Measurements from ENCODE around the gene MISP. TPM values are rescaled to one million over a fixed set of nuclear protein-coding genes. Genes with fewer than 3 reads are reported as not detected.

MISP gene
- total and polyA plus RNA-seq, 4 donors, result 0.40 to 0.66 (median 0.42) TPM

DNA sequence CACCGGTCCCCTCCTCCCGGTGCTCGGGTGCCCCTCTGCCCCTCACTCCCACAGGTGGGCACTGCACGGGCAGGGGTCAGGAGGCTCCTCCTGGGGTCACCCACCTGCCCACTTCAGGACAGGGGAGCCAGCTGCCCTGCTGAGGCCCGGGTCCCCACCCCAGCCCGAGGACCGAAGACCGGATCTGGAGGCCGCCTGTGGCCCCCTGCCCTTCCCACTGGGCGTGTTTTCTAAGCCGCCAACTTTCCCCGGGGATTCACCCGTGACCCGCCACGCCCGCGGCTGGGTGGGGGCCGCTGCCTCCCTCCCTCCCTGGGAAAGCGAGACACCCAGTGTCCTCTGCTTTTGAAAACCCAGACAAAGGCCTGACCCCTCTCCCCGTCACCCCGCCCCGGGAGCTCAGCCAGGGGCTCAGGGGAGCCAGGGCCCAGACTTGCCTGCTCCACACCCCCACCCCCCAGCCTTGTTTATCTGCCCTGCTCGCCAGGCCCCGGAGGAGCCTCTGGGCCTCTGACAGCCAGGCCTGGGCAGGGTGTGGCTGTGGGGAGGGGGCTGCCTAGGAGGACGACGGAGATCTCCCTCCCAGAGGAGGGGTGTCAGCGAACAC, 40.8 kb upstream of the MISP start:
- DNase-seq (ENCODE audit: low read depth in 4 of 6, low spot score in 6 of 6), result peak in 2 of 6 donors; percentile 32 to 56
- Histone ChIP-seq H3K27me3 (ENCODE audit: control insufficient read depth, insufficient read depth, low read length) (no peaks in the 10 kb centered on the region), H3K9me3 (ENCODE audit: control insufficient read depth, insufficient read depth, low read length) (no peaks in the 10 kb centered on the region), H3K4me1 (ENCODE audit: control insufficient read depth, insufficient read depth, low read length) (peaks cover 30% of the 10 kb centered on the region), H3K4me3 (ENCODE audit: low read depth, low read length) (peak overlapping the region; percentile 64), H3K36me3 (ENCODE audit: control insufficient read depth, insufficient read depth, low read length) (peaks cover 25% of the 10 kb centered on the region), H3K27ac (ENCODE audit: low read depth, low read length) (peak overlapping the region; percentile 79)
- under 1% methylated on average over 19 of the region's 27 CpGs for WGBS (ENCODE audit: insufficient coverage)

DNA sequence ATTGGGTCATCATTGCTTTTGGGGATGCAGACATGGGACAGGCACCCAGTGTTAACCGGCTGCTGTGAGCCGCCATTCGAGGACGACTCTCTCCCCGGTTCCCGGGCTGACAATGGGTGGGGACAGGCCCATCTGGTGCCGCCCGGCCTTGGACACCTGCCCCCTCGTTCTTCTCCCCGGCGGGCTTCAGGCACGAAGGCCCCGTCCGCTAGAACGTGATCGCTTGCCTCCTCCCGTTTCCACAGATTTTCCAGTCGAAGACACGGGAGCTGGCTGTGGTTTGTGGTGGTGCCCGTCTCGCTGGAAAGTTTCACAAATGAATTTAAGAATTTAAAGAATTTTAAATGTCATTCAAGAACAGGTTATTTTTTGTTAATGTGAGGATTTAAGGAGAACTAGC, 40.1 kb upstream of the MISP start:
- Histone ChIP-seq H3K4me1 (ENCODE audit: control insufficient read depth, insufficient read depth, low read length) (peaks cover 30% of the 10 kb centered on the region), H3K27ac (ENCODE audit: low read depth, low read length) (peak overlapping the region; percentile 79), H3K4me3 (ENCODE audit: low read depth, low read length) (peak overlapping the region; percentile 64), H3K36me3 (ENCODE audit: control insufficient read depth, insufficient read depth, low read length) (peaks cover 29% of the 10 kb centered on the region), H3K9me3 (ENCODE audit: control insufficient read depth, insufficient read depth, low read length) (peaks cover 2% of the 10 kb centered on the region), H3K27me3 (ENCODE audit: control insufficient read depth, insufficient read depth, low read length) (no peaks in the 10 kb centered on the region)
- WGBS (ENCODE audit: insufficient coverage), result 23% methylated on average over 14 of the region's 21 CpGs
- peak in 2 of 6 donors; percentile 28 to 47 for DNase-seq (ENCODE audit: low read depth in 4 of 6, low spot score in 6 of 6)

DNA sequence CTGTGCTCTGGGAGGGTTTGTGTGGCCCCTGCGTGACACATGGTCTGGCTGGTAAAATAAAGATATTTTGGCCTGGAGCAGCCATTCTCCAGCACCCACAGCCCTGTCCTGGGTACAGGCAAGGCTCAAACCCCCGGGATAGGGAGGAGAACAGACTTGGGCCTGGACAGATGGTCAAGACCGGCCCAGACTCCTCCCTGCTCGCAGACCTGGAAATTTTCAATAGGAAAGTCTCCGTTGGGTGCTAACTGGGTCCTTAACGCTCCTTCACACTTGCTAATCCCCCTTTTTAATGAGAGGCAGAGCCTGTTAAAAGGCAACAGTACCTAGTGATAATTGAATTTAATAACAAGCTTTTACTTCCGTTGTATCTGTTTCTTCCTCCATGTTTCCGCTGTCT, 39.7 kb upstream of the MISP start:
- Histone ChIP-seq H3K27ac (ENCODE audit: low read depth, low read length) (peak overlapping the region; percentile 10), H3K27me3 (ENCODE audit: control insufficient read depth, insufficient read depth, low read length) (no peaks in the 10 kb centered on the region), H3K9me3 (ENCODE audit: control insufficient read depth, insufficient read depth, low read length) (peaks cover 2% of the 10 kb centered on the region), H3K4me1 (ENCODE audit: control insufficient read depth, insufficient read depth, low read length) (peaks cover 30% of the 10 kb centered on the region), H3K4me3 (ENCODE audit: low read depth, low read length) (no peak overlapping the region), H3K36me3 (ENCODE audit: control insufficient read depth, insufficient read depth, low read length) (peaks cover 31% of the 10 kb centered on the region)
- 42% methylated on average over 4 of the region's 8 CpGs for WGBS (ENCODE audit: insufficient coverage)
- DNase-seq (ENCODE audit: low read depth in 4 of 6, low spot score in 6 of 6), result peak in 1 of 6 donors; percentile 34

DNA sequence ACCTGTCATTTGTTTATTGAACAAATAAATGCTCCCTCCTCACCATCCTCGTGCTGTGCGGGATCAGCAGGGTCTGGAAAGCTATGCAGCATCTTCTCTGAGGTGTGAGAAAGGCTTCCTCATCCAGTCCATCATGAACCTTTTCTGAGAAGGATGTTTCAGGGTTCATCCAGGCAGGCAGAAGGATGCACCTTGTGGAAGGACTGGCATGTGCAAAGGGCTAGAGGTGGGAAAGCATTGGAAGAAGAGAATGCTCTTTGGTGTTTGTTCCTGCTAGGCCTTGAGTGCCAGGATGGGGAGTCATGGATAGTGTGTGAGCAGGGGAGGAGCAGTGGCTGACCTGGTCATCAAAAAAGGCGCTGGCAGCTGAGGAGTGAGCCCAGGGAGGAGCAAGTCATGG, 35.6 kb upstream of the MISP start:
- 95% methylated on average over 1 of the region's 3 CpGs for WGBS (ENCODE audit: insufficient coverage)
- peaks cover 2% of the 10 kb centered on the region for H3K9me3 ChIP-seq (ENCODE audit: control insufficient read depth, insufficient read depth, low read length)
- H3K27ac ChIP-seq (ENCODE audit: low read depth, low read length), result no peak overlapping the region

DNA sequence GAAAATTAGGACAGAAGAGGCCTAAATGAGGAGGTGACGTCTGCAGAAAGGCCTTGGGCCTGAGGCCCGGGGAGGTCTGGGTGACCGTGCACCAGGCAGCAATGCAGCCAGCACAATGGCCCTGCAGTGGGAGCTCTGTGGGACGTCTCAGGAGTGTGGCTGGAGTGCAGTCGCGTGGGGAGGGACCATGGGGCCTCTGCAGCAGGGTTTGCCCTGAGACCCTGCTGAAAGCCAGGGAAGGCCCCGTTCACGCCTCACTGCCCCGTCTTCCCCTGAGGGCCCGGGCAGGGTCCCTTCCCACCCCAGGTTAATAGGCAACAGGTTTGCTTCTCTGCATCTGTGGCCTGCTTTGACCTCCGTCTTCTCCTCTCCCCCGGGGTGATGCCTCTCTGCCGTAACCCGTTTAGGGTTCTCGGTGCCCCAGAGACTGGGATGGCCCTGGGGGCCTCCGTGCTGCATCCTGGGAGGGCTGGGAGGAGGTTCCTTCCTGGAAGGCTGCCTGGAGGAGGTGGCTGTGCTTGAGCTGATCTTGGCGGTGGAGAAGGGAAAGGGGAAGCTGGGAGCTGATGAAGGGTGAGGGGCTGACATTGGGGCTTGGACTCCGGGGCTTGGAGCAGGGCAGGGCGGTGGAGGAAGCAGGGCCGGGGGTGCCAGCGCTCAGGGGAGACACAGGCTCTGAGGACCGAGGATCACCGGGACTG, 32.5 kb upstream of the MISP start:
- no peaks in the 10 kb centered on the region for H3K27me3 ChIP-seq (ENCODE audit: control insufficient read depth, insufficient read depth, low read length)
- 29% methylated on average over 16 of the region's 23 CpGs for WGBS (ENCODE audit: insufficient coverage)
- no peak for DNase-seq (ENCODE audit: low read depth in 4 of 6, low spot score in 6 of 6)
- H3K4me3 ChIP-seq (ENCODE audit: low read depth, low read length), result no peak overlapping the region
- peaks cover 2% of the 10 kb centered on the region for H3K9me3 ChIP-seq (ENCODE audit: control insufficient read depth, insufficient read depth, low read length)
- peak overlapping the region; percentile 81 for H3K27ac ChIP-seq (ENCODE audit: low read depth, low read length)
- H3K36me3 ChIP-seq (ENCODE audit: control insufficient read depth, insufficient read depth, low read length), result peaks cover 39% of the 10 kb centered on the region
- H3K4me1 ChIP-seq (ENCODE audit: control insufficient read depth, insufficient read depth, low read length), result peaks cover 44% of the 10 kb centered on the region

More for the DNA sequence above, 35.6 kb upstream of the MISP start:
- H3K27me3 ChIP-seq (ENCODE audit: control insufficient read depth, insufficient read depth, low read length), result no peaks in the 10 kb centered on the region
- no peak for DNase-seq (ENCODE audit: low read depth in 4 of 6, low spot score in 6 of 6)
- H3K4me1 ChIP-seq (ENCODE audit: control insufficient read depth, insufficient read depth, low read length), result peaks cover 42% of the 10 kb centered on the region
- H3K4me3 ChIP-seq (ENCODE audit: low read depth, low read length), result no peak overlapping the region
- peaks cover 38% of the 10 kb centered on the region for H3K36me3 ChIP-seq (ENCODE audit: control insufficient read depth, insufficient read depth, low read length)

DNA sequence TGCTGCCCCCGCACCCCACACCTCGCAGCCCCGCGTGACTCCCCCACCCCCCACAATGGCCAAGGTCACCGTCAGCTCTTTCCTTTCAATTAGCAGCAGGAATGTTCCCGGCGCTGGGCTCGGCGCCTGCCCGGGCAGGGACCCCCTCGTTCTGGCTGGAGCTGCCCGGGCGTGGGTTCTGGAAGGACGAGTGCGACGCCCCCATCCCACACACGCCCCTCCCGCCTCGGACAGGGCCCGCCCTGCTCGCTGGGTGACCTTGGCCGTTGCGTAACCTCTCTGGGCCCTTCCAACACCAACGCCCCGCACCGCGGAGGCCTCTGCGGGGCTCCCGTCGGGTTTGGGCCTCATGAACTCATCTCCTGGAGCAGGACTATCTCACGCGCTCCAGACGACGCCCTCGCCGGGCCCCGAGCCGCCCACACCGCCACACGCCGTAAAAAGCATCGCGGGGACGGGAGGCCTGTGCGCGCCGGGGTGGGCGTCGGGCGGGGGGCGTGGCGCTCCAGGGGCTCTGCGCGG, 31.9 kb upstream of the MISP start:
- 13% methylated on average over 49 of the region's 54 CpGs for WGBS (ENCODE audit: insufficient coverage)

DNA sequence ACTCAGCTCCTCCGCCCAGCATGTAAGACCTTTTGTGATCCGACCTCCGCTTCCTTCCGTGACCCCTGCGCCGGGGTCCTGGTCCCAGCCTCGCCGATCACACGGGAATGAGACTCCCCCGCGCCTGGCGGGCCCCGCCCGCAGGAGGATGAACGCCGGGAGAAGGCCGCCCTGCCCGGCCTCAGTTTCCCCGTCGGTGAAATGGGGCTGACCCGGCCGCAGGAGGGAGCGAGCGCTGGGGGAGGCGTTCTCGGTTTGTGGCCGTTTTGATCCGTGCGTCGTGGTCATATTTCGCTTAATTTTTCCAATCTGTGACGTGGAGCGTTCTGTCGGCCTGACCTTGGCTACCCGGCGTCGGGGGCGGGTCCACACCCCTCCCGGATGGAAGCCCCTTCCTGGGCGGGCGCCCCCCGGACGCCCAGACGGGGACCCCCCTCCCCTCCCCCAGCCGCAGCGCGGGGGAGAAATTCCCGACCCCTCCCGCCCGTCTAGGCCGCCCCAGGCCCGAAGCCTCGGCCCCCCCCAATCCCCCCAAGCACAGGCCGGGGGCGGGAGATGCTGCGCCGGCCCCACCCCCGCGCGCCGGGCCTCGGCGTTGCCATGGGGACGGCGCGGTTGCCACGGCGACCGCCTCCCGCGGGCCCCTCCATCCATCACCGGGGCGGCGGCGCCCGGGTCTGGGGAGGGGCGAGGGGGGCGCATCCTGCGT, 31.1 kb upstream of the MISP start:
- 13% methylated on average over 40 of the region's 79 CpGs for WGBS (ENCODE audit: insufficient coverage)
- peaks cover 44% of the 10 kb centered on the region for H3K4me1 ChIP-seq (ENCODE audit: control insufficient read depth, insufficient read depth, low read length)
- H3K27ac ChIP-seq (ENCODE audit: low read depth, low read length), result peak overlapping the region; percentile 81

More for the DNA sequence above, 31.9 kb upstream of the MISP start:
- Histone ChIP-seq H3K27ac (ENCODE audit: low read depth, low read length) (peak overlapping the region; percentile 81), H3K9me3 (ENCODE audit: control insufficient read depth, insufficient read depth, low read length) (peaks cover 2% of the 10 kb centered on the region), H3K4me1 (ENCODE audit: control insufficient read depth, insufficient read depth, low read length) (peaks cover 44% of the 10 kb centered on the region), H3K4me3 (ENCODE audit: low read depth, low read length) (no peak overlapping the region), H3K27me3 (ENCODE audit: control insufficient read depth, insufficient read depth, low read length) (no peaks in the 10 kb centered on the region), H3K36me3 (ENCODE audit: control insufficient read depth, insufficient read depth, low read length) (peaks cover 45% of the 10 kb centered on the region)
- DNase-seq (ENCODE audit: low read depth in 4 of 6, low spot score in 6 of 6), result peak in 1 of 6 donors; percentile 66

DNA sequence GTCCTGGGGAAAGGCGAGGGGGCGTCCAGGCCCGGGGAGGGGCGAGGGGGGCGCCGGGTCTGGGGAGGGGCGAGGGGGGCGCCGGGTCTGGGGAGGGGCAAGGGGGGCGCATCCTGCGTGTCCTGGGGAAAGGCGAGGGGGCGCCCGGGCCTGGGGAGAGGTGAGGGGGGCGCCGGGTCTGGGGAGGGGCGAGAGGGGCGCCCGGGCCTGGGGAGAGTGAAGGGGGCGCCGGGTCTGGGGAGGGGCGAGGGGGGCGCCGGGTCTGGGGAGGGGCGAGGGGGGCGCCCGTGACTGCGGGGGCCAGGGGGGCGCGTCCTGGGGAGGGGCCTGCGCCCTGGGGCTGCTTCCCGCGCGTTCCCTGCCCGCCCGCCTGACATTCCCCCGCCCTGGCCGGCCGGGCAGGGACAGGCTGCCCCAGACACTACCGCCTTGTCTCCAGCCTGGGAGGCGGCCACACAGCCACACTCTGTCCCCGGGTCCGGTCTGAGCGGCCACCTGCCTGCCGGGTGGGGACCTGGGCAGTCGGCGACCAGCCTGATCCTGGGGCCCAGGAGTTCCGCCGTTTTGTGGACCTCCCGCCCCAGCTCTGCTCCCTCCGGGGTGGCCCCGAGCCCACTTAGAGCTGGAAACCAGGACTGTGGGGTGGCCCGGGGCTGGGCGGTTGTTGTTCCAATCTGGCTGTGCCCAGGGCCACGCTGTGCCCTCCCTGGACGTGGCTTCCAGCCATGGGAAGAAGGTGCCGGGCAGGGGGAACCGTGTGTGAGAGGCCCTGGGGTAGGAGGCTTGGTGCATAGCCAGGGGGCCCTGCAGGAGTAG, 30.4 kb upstream of the MISP start:
- Histone ChIP-seq H3K27me3 (ENCODE audit: control insufficient read depth, insufficient read depth, low read length) (no peaks in the 10 kb centered on the region), H3K9me3 (ENCODE audit: control insufficient read depth, insufficient read depth, low read length) (no peaks in the 10 kb centered on the region), H3K36me3 (ENCODE audit: control insufficient read depth, insufficient read depth, low read length) (peaks cover 51% of the 10 kb centered on the region), H3K4me3 (ENCODE audit: low read depth, low read length) (peak overlapping the region; percentile 32), H3K4me1 (ENCODE audit: control insufficient read depth, insufficient read depth, low read length) (peaks cover 44% of the 10 kb centered on the region), H3K27ac (ENCODE audit: low read depth, low read length) (peak overlapping the region; percentile 88)
- peak in 2 of 6 donors; percentile 60 to 72 for DNase-seq (ENCODE audit: low read depth in 4 of 6, low spot score in 6 of 6)
- 4% methylated on average over 25 of the region's 58 CpGs for WGBS (ENCODE audit: insufficient coverage)

More for the DNA sequence above, 31.1 kb upstream of the MISP start:
- peak overlapping the region; percentile 18 for H3K4me3 ChIP-seq (ENCODE audit: low read depth, low read length)
- no peaks in the 10 kb centered on the region for H3K27me3 ChIP-seq (ENCODE audit: control insufficient read depth, insufficient read depth, low read length)
- H3K9me3 ChIP-seq (ENCODE audit: control insufficient read depth, insufficient read depth, low read length), result peaks cover 2% of the 10 kb centered on the region
- DNase-seq (ENCODE audit: low read depth in 4 of 6, low spot score in 6 of 6), result peak in 2 of 6 donors; percentile 84
- peaks cover 48% of the 10 kb centered on the region for H3K36me3 ChIP-seq (ENCODE audit: control insufficient read depth, insufficient read depth, low read length)

DNA sequence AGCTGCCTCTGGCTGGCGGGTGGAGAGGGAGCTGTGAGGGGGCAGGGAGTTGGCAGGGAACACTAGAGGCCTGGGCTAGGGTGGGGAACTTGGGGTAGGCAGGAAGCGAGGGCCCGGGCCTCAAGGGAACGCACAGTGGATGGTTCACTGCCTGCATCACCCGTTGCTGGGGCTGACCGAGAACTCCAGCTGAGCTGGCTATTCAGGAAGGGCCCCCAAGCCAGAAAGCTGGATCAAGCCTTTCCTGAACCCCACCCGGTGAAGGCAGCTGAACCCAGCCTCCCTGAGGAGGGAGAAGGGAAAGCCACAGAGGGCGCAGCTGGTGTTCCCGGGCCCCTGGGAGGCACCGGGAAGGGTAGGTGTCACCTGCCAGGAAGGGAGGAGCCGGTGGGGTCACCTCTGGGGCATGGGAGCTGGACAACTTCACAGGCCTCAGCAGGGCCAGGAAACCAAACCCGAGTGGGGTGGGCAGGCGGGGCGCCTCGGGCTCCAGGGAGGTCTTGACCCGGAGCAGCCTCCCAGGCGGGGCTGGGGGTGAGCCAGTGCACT, 28.3 kb upstream of the MISP start:
- peaks cover 67% of the 10 kb centered on the region for H3K36me3 ChIP-seq (ENCODE audit: control insufficient read depth, insufficient read depth, low read length)
- no peak overlapping the region for H3K4me3 ChIP-seq (ENCODE audit: low read depth, low read length)
- DNase-seq (ENCODE audit: low read depth in 4 of 6, low spot score in 6 of 6), result no peak
- no peak overlapping the region for H3K27ac ChIP-seq (ENCODE audit: low read depth, low read length)
- H3K9me3 ChIP-seq (ENCODE audit: control insufficient read depth, insufficient read depth, low read length), result no peaks in the 10 kb centered on the region
- H3K4me1 ChIP-seq (ENCODE audit: control insufficient read depth, insufficient read depth, low read length), result peaks cover 37% of the 10 kb centered on the region
- H3K27me3 ChIP-seq (ENCODE audit: control insufficient read depth, insufficient read depth, low read length), result no peaks in the 10 kb centered on the region
- 67% methylated on average over 17 of the region's 17 CpGs for WGBS (ENCODE audit: insufficient coverage)

All from spinal cord (tissue), 10 donors.